ENCODE measurements around the gene NEK8. TPM values are rescaled to one million over a fixed set of nuclear protein-coding genes. Genes with fewer than 3 reads are reported as not detected.

NEK8 gene
- total and polyA plus RNA-seq, 2 experiments from 2014 or later, result 2.7 to 2.9 TPM

DNA sequence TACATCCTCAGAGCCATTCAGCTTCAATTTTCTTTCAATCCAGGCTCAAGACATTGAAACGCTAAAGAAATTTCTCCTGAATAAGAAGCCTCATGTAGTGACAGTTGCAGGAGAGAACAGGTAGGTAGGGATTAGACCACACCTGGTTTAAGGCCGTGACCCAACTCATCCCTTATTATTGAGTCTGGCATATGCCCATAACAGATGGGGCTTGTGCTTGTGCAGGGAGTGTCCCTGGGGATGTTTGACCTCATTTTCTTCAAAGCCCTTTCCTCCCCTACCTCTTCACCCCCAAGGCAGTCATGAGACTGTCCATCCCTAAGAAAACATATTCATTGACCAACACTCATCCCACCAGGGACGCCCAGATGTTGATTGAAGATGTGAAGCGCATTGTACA is 42.3 kb upstream of the NEK8 start:
- H3K36me3 ChIP-seq (ENCODE audit: low read depth), result peaks cover 85% of the 10 kb centered on the region
- 86 to 90% methylated on average over 4 of the region's 4 CpGs for WGBS, 2 experiments (ENCODE audit: low coverage in 1 of 2, low lambda C conversion rate in 2 of 2, missing lambda C conversion rate in 2 of 2)
- H3F3A ChIP-seq (ENCODE audit: insufficient read depth), result no peaks in the 10 kb centered on the region

DNA sequence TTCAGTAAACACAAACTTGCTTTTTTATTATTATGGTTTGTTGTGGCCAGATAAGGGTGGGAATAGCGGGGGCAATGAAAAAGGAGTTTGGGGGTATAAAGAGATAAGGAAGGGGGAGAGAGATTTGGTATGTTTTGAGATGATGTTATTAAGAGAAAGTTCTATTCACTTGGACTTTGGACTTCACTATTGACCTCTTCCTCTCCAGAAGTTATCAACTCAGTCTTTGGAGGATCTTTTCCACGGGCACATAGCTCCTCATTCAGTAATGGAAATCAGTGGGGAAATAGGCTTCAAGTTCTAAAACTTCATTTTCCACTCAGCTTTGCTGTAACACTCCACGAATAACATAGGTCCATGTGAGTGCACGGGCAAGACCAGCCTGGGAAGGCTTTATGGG is 40.1 kb upstream of the NEK8 start:
- no peak for TF ChIP-seq EZH2 (IDR thresholded peaks at IDR 0.05; ENCODE audit: insufficient read depth, poor library complexity, severe bottlenecking)
- TF ChIP-seq EZH2phosphoT487 (IDR thresholded peaks at IDR 0.05; ENCODE audit: insufficient read depth, low read depth), result no peak
- no peaks in the 10 kb centered on the region for H3F3A ChIP-seq (ENCODE audit: insufficient read depth)
- H3K9me3 ChIP-seq (ENCODE audit: low read depth), result no peaks in the 10 kb centered on the region
- no peak overlapping the region for H3K4me2 ChIP-seq (ENCODE audit: unreplicated experiment)
- peaks cover 70% of the 10 kb centered on the region for H3K36me3 ChIP-seq (ENCODE audit: low read depth)
- no peaks in the 10 kb centered on the region for H3K9me2 ChIP-seq (ENCODE audit: insufficient read depth)
- no peak overlapping the region for H3K27ac ChIP-seq
- no peaks in the 10 kb centered on the region for H3K4me1 ChIP-seq (ENCODE audit: insufficient read depth)
- H4K20me1 ChIP-seq (ENCODE audit: insufficient read depth), result 0 out of 2 replicates have a peak, but pooled peaks cover 4% of the 10 kb centered on the region
- H3K4me3 ChIP-seq, result no peak overlapping the region
- no peak overlapping the region for H2AFZ ChIP-seq
- no peak for DNase-seq
- no peak overlapping the region for H3K9ac ChIP-seq
- no peaks in the 10 kb centered on the region for H3K79me2 ChIP-seq (ENCODE audit: insufficient read depth)
- in situ Hi-C loops (cut with MboI), result no loop called here
- H3K27me3 ChIP-seq (replicated peaks; ENCODE audit: insufficient read depth), result no peaks in the 10 kb centered on the region
- 97 to 98% methylated on average over 4 of the region's 4 CpGs for WGBS, 2 experiments (ENCODE audit: low coverage in 1 of 2, low lambda C conversion rate in 2 of 2, missing lambda C conversion rate in 2 of 2)

More for the DNA sequence above, 42.3 kb upstream of the NEK8 start:
- no peak overlapping the region for H2AFZ ChIP-seq
- DNase-seq, result no peak
- 0 out of 2 replicates have a peak, but pooled peaks cover 4% of the 10 kb centered on the region for H4K20me1 ChIP-seq (ENCODE audit: insufficient read depth)
- H3K79me2 ChIP-seq (ENCODE audit: insufficient read depth), result no peaks in the 10 kb centered on the region
- in situ Hi-C loops (cut with MboI), result no loop called here
- no peaks in the 10 kb centered on the region for H3K9me2 ChIP-seq (ENCODE audit: insufficient read depth)
- H3K9ac ChIP-seq, result no peak overlapping the region
- H3K4me1 ChIP-seq (ENCODE audit: insufficient read depth), result no peaks in the 10 kb centered on the region
- no peak overlapping the region for H3K4me3 ChIP-seq
- no peak overlapping the region for H3K27ac ChIP-seq
- no peaks in the 10 kb centered on the region for H3K27me3 ChIP-seq (replicated peaks; ENCODE audit: insufficient read depth)
- no peak overlapping the region for H3K4me2 ChIP-seq (ENCODE audit: unreplicated experiment)
- TF ChIP-seq EZH2 (IDR thresholded peaks at IDR 0.05; ENCODE audit: insufficient read depth, poor library complexity, severe bottlenecking), result no peak
- TF ChIP-seq EZH2phosphoT487 (IDR thresholded peaks at IDR 0.05; ENCODE audit: insufficient read depth, low read depth), result no peak
- no peaks in the 10 kb centered on the region for H3K9me3 ChIP-seq (ENCODE audit: low read depth)

DNA sequence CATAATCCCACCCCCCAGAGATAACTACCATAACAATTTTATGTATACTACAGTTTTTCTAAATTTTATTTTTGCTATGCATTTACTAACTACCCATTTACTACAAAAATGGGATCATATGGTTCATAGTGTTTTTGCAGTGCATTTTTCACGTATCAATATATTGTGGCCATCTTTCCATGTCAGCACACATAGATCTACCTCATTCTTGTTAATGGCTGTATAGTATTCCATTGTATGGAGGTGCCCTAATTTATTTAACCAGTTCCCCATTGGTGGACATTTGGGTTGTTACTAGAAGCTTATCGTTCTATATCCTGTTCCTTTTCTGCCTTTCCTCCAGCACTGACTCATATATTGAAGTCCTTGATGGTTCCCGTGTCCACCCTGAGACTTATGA is 39.6 kb upstream of the NEK8 start:
- no peak overlapping the region for H3K27ac ChIP-seq
- TF ChIP-seq EZH2phosphoT487 (IDR thresholded peaks at IDR 0.05; ENCODE audit: insufficient read depth, low read depth), result no peak
- no peak for TF ChIP-seq EZH2 (IDR thresholded peaks at IDR 0.05; ENCODE audit: insufficient read depth, poor library complexity, severe bottlenecking)
- H3K27me3 ChIP-seq (replicated peaks; ENCODE audit: insufficient read depth), result no peaks in the 10 kb centered on the region
- no peaks in the 10 kb centered on the region for H3F3A ChIP-seq (ENCODE audit: insufficient read depth)
- H3K36me3 ChIP-seq (ENCODE audit: low read depth), result peaks cover 72% of the 10 kb centered on the region
- no peak overlapping the region for H3K9ac ChIP-seq
- no peak overlapping the region for H3K4me2 ChIP-seq (ENCODE audit: unreplicated experiment)
- DNase-seq, result no peak
- no peaks in the 10 kb centered on the region for H3K9me3 ChIP-seq (ENCODE audit: low read depth)
- 95 to 100% methylated on average over 3 of the region's 3 CpGs for WGBS, 2 experiments (ENCODE audit: low coverage in 1 of 2, low lambda C conversion rate in 2 of 2, missing lambda C conversion rate in 2 of 2)
- no peak overlapping the region for H3K4me3 ChIP-seq
- H3K9me2 ChIP-seq (ENCODE audit: insufficient read depth), result no peaks in the 10 kb centered on the region
- no peak overlapping the region for H2AFZ ChIP-seq
- H3K79me2 ChIP-seq (ENCODE audit: insufficient read depth), result no peaks in the 10 kb centered on the region
- no peaks in the 10 kb centered on the region for H3K4me1 ChIP-seq (ENCODE audit: insufficient read depth)
- in situ Hi-C loops (cut with MboI), result no loop called here
- H4K20me1 ChIP-seq (ENCODE audit: insufficient read depth), result 0 out of 2 replicates have a peak, but pooled peaks cover 4% of the 10 kb centered on the region

DNA sequence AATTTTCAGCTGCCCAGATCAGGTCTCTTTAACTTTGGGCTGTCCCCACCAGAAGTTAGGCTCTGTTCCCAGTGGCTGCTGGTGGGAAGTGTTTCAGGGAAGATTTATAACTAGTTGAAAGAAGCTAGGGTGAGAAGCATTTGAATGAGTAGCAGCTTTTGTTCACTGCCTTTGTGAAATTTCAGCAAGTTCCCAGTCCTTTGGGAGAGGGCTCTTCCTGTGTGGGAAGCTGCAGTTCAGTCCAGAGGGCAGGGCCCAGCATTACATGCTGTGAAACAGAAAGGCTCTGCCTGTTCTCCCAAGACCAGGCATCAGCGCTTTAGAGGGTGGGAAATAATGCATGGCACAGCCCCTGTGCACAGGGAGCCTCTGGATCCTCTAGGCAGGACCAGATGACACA is 34.7 kb upstream of the NEK8 start:
- H4K20me1 ChIP-seq (ENCODE audit: insufficient read depth), result no peaks in the 10 kb centered on the region
- H3K4me1 ChIP-seq (ENCODE audit: insufficient read depth), result no peaks in the 10 kb centered on the region
- no peaks in the 10 kb centered on the region for H3F3A ChIP-seq (ENCODE audit: insufficient read depth)
- no peak for DNase-seq
- no peak overlapping the region for H2AFZ ChIP-seq
- H3K27me3 ChIP-seq (replicated peaks; ENCODE audit: insufficient read depth), result no peaks in the 10 kb centered on the region
- H3K79me2 ChIP-seq (ENCODE audit: insufficient read depth), result no peaks in the 10 kb centered on the region
- H3K9me3 ChIP-seq (ENCODE audit: low read depth), result no peaks in the 10 kb centered on the region
- no peak overlapping the region for H3K9ac ChIP-seq
- H3K4me2 ChIP-seq (ENCODE audit: unreplicated experiment), result no peak overlapping the region
- H3K36me3 ChIP-seq (ENCODE audit: low read depth), result peaks cover 60% of the 10 kb centered on the region
- 100% methylated on average over 1 of the region's 1 CpG for WGBS, 2 experiments (ENCODE audit: low coverage in 1 of 2, low lambda C conversion rate in 2 of 2, missing lambda C conversion rate in 2 of 2)
- in situ Hi-C loops (cut with MboI), result no loop called here
- no peaks in the 10 kb centered on the region for H3K9me2 ChIP-seq (ENCODE audit: insufficient read depth)
- TF ChIP-seq EZH2phosphoT487 (IDR thresholded peaks at IDR 0.05; ENCODE audit: insufficient read depth, low read depth) (no peak), EZH2 (IDR thresholded peaks at IDR 0.05; ENCODE audit: insufficient read depth, poor library complexity, severe bottlenecking) (no peak)
- H3K27ac ChIP-seq, result no peak overlapping the region
- H3K4me3 ChIP-seq, result no peak overlapping the region
